Measurements from ENCODE around the gene OR6S1. TPM values are rescaled to one million over a fixed set of nuclear protein-coding genes. Genes with fewer than 3 reads are reported as not detected.
"Not testable (repeated sequence)": the region's sequence is repeated elsewhere in the genome, so short reads cannot be mapped to it uniquely, and the experiment has no call there.

Gene OR6S1
- total RNA-seq, 1 experiment from 2014 or later = not detected

DNA sequence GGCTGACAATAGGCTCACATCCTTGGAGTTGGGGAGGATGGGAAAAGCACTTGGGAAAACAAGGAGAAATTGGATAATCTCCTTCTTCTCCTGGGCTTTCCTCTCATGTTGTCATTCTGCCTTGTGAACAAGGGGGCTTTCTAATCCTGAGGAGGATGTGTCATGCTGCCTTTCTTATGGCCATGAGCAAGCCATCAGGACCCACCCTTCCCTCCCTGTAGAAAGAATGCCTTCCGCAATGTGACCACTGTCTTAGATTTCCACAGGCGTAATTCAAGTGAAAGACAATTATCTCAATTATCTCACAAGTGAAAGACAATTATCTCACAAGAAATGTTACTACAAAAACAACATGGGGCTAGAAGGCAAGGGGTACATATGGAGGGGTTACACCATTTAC lies 3.0 kb upstream of the OR6S1 start:
- no peaks in the 10 kb centered on the region for H3K36me3 Mint-ChIP-seq
- POLR2A ChIA-PET = no interaction called here
- no peaks in the 10 kb centered on the region for H3K9me3 Mint-ChIP-seq
- TF ChIP-seq ZNF423 (CRISPR knock-in tag; IDR thresholded peaks at IDR 0.05) (no peak), MLX (CRISPR knock-in tag; IDR thresholded peaks at IDR 0.05) (no peak), PRRX2 (CRISPR knock-in tag; IDR thresholded peaks at IDR 0.05) (no peak), KAT7 (CRISPR knock-in tag; IDR thresholded peaks at IDR 0.05; ENCODE audit: borderline replicate concordance) (no peak), CBFB (CRISPR knock-in tag; IDR thresholded peaks at IDR 0.05; ENCODE audit: low read depth) (no peak), FOXP1 (CRISPR knock-in tag; IDR thresholded peaks at IDR 0.05; ENCODE audit: borderline replicate concordance) (no peak), AR (CRISPR knock-in tag; IDR thresholded peaks at IDR 0.05) (no peak), ARID4B (CRISPR knock-in tag; IDR thresholded peaks at IDR 0.05; ENCODE audit: borderline replicate concordance) (no peak), ZNF138 (CRISPR knock-in tag; conservative IDR thresholded peaks at IDR 0.05) (no peak), ZNF219 (CRISPR knock-in tag; IDR thresholded peaks at IDR 0.05; ENCODE audit: borderline replicate concordance) (no peak), OVOL2 (CRISPR knock-in tag; IDR thresholded peaks at IDR 0.05; ENCODE audit: borderline replicate concordance) (no peak), MYBL2 (CRISPR knock-in tag; IDR thresholded peaks at IDR 0.05) (no peak), USF1 (CRISPR knock-in tag; IDR thresholded peaks at IDR 0.05) (no peak), SP1 (CRISPR knock-in tag; conservative IDR thresholded peaks at IDR 0.05) (no peak), ELF4 (CRISPR knock-in tag; IDR thresholded peaks at IDR 0.05; ENCODE audit: low read depth) (no peak), ZNF263 (CRISPR knock-in tag; IDR thresholded peaks at IDR 0.05; ENCODE audit: low read depth) (no peak)
- TF ChIP-seq, protein P1, sequence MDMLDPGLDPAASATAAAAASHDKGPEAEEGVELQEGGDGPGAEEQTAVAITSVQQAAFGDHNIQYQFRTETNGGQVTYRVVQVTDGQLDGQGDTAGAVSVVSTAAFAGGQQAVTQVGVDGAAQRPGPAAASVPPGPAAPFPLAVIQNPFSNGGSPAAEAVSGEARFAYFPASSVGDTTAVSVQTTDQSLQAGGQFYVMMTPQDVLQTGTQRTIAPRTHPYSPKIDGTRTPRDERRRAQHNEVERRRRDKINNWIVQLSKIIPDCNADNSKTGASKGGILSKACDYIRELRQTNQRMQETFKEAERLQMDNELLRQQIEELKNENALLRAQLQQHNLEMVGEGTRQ (CRISPR knock-in tag; IDR thresholded peaks at IDR 0.05) = no peak
- TF ChIP-seq, protein P2, sequence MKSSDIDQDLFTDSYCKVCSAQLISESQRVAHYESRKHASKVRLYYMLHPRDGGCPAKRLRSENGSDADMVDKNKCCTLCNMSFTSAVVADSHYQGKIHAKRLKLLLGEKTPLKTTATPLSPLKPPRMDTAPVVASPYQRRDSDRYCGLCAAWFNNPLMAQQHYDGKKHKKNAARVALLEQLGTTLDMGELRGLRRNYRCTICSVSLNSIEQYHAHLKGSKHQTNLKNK (CRISPR knock-in tag; IDR thresholded peaks at IDR 0.05) = no peak
- TF ChIP-seq, protein P3, sequence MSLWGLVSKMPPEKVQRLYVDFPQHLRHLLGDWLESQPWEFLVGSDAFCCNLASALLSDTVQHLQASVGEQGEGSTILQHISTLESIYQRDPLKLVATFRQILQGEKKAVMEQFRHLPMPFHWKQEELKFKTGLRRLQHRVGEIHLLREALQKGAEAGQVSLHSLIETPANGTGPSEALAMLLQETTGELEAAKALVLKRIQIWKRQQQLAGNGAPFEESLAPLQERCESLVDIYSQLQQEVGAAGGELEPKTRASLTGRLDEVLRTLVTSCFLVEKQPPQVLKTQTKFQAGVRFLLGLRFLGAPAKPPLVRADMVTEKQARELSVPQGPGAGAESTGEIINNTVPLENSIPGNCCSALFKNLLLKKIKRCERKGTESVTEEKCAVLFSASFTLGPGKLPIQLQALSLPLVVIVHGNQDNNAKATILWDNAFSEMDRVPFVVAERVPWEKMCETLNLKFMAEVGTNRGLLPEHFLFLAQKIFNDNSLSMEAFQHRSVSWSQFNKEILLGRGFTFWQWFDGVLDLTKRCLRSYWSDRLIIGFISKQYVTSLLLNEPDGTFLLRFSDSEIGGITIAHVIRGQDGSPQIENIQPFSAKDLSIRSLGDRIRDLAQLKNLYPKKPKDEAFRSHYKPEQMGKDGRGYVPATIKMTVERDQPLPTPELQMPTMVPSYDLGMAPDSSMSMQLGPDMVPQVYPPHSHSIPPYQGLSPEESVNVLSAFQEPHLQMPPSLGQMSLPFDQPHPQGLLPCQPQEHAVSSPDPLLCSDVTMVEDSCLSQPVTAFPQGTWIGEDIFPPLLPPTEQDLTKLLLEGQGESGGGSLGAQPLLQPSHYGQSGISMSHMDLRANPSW (CRISPR knock-in tag; conservative IDR thresholded peaks at IDR 0.05; ENCODE audit: low read depth) = no peak
- TF ChIP-seq, protein P4, sequence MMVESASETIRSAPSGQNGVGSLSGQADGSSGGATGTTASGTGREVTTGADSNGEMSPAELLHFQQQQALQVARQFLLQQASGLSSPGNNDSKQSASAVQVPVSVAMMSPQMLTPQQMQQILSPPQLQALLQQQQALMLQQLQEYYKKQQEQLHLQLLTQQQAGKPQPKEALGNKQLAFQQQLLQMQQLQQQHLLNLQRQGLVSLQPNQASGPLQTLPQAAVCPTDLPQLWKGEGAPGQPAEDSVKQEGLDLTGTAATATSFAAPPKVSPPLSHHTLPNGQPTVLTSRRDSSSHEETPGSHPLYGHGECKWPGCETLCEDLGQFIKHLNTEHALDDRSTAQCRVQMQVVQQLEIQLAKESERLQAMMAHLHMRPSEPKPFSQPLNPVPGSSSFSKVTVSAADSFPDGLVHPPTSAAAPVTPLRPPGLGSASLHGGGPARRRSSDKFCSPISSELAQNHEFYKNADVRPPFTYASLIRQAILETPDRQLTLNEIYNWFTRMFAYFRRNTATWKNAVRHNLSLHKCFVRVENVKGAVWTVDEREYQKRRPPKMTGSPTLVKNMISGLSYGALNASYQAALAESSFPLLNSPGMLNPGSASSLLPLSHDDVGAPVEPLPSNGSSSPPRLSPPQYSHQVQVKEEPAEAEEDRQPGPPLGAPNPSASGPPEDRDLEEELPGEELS (CRISPR knock-in tag; IDR thresholded peaks at IDR 0.05) = no peak
- H3K27ac Mint-ChIP-seq = no peak overlapping the region
- peaks cover 8% of the 10 kb centered on the region for H3K27me3 Mint-ChIP-seq (ENCODE audit: low read depth)
- no peak overlapping the region for H3K4me3 Mint-ChIP-seq
- CTCF ChIA-PET = no interaction called here
- H3K4me1 Mint-ChIP-seq = peaks cover 5% of the 10 kb centered on the region
- no peak for DNase-seq (ENCODE audit: low spot score)
- ATAC-seq = no peak

DNA sequence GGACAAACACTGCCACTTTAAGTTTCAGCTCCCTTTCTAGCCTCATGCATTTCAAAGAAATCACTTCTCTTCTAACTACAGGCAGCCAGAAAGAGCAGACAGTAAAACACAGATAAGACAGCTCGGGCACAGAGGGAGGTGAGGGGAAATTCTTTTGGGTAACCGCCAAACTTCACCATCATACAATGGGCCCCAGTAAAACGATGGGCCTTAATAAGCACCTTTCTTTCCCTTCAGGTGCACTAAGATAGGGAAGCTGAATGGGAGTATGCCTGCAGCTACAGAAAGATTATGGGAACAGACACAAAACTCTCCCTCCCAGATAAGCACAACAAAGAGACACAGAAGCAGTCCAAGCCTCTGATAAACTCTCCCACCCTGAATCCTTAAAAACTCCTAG lies 1.3 kb upstream of the OR6S1 start:
- H3K4me1 Mint-ChIP-seq; H3K9me3 Mint-ChIP-seq; H3K36me3 Mint-ChIP-seq; H3K27ac Mint-ChIP-seq; ATAC-seq; DNase-seq (ENCODE audit: low spot score); POLR2A ChIA-PET; H3K4me3 Mint-ChIP-seq: not testable (repeated sequence)
- peaks cover 11% of the 10 kb centered on the region for H3K27me3 Mint-ChIP-seq (ENCODE audit: low read depth)
- CTCF ChIA-PET = interaction anchor here (0.8 kb wide), 1 partner anchor 328 kb away, joined by 3 read pairs; no protein-coding TSS in a partner anchor
